OCI-LY7 (cell line): ENCODE results near the gene GARIN5B. TPM values are rescaled to one million over a fixed set of nuclear protein-coding genes. Genes with fewer than 3 reads are reported as not detected.

Experiments
- BruUV-seq: library from RNA; stranded (reverse); fragments of 400-500 nt; replicated peaks from 2 replicates; lab custom pipeline; 2021; lab: Mats Ljungman, UMichigan
- CTCF ChIA-PET: fragments of 300-600 bp; sonication (Branson Sonifier 250); formaldehyde crosslinking; loops from one replicate; lab custom pipeline; 2022; ENCODE audit warnings: antibody characterized with exemption; ENCODE audit not compliant: unreplicated experiment; lab: Charles Lee
- POLR2A ChIA-PET: fragments of 300-600 bp; sonication (Branson Sonifier 250); formaldehyde crosslinking; loops from one replicate; lab custom pipeline; 2022; ENCODE audit warnings: antibody characterized with exemption; lab: Charles Lee
- DNase-seq: peaks from one replicate; pipeline ENCODE4 v3.0.0-alpha.2; 2015; ENCODE audit warnings: low spot score
- H2AFZ ChIP-seq: fragments of 200-600 bp; sonication (generic), shearing (Covaris generic); 2 replicates; pipeline ENCODE4 v1.6.1; 2014; ENCODE audit warnings: mild to moderate bottlenecking, antibody characterized with exemption, low read length, moderate library complexity
- H3K27ac ChIP-seq: fragments of 200-600 bp; sonication (generic); 2 replicates; pipeline ENCODE4 v1.5.1; 2014; ENCODE audit warnings: mixed run types, low read depth, mild to moderate bottlenecking, moderate library complexity, low read length, inconsistent platforms; ENCODE audit not compliant: poor library complexity, severe bottlenecking
- H3K36me3 ChIP-seq: fragments of 200-600 bp; sonication (generic); 2 replicates; pipeline ENCODE4 v1.6.1; 2014; ENCODE audit warnings: mild to moderate bottlenecking, antibody characterized with exemption, low read length, moderate library complexity, mixed read lengths; ENCODE audit not compliant: insufficient read depth
- H3K4me1 ChIP-seq: fragments of 200-600 bp; sonication (generic); 2 replicates; pipeline ENCODE4 v1.5.1; 2014; ENCODE audit warnings: mild to moderate bottlenecking, low read length; ENCODE audit not compliant: insufficient read depth, poor library complexity, severe bottlenecking
- H3K4me2 ChIP-seq: fragments of 200-600 bp; sonication (generic); 2 replicates; pipeline ENCODE4 v1.6.1; 2014; ENCODE audit warnings: mild to moderate bottlenecking, low read length
- H3K4me3 ChIP-seq: fragments of 200-600 bp; sonication (generic); 2 replicates; pipeline ENCODE4 v1.5.1; 2014; ENCODE audit warnings: mild to moderate bottlenecking, low read depth, low read length; ENCODE audit not compliant: poor library complexity, severe bottlenecking
- H3K79me2 ChIP-seq: fragments of 200-600 bp; sonication (generic); 2 replicates; pipeline ENCODE4 v1.6.1; 2016; ENCODE audit warnings: low read depth, mild to moderate bottlenecking, low read length, moderate library complexity, mixed read lengths; ENCODE audit not compliant: insufficient read depth
- H3K9me2 ChIP-seq: fragments of 200-600 bp; sonication (generic); 2 replicates; pipeline ENCODE4 v1.6.1; 2016; ENCODE audit warnings: mild to moderate bottlenecking, low read length, mixed read lengths; ENCODE audit not compliant: insufficient read depth
- H3K9me3 ChIP-seq: fragments of 200-600 bp; sonication (generic); 2 replicates; pipeline ENCODE4 v1.6.1; 2014; ENCODE audit warnings: mild to moderate bottlenecking, mixed run types, low read length, mixed read lengths
- H4K20me1 ChIP-seq: fragments of 200-600 bp; sonication (generic); 2 replicates; pipeline ENCODE4 v1.6.1; 2014; ENCODE audit warnings: mild to moderate bottlenecking, antibody characterized with exemption, low read length, moderate library complexity, mixed read lengths; ENCODE audit not compliant: insufficient read depth
- EZH2phosphoT487 ChIP-seq: fragments of 200-600 bp; sonication (generic); IDR thresholded peaks from 2 replicates; pipeline ENCODE4 v1.6.1; 2018; ENCODE audit warnings: low read depth, borderline replicate concordance, mild to moderate bottlenecking, mixed run types, antibody characterized with exemption, low read length, moderate library complexity, mixed read lengths
- intact Hi-C: fragments of 100-400 bp; cut with micrococcal nuclease; formaldehyde crosslinking; loops from one replicate; pipeline ENCODE4 v1.10.0; 2022; ENCODE audit not compliant: unreplicated experiment
- total RNA-seq, 2 experiments: library from RNA; depleted of rRNA in 1 of 2; stranded (reverse); fragments of >200 nt in 1 of 2; shearing (Covaris generic) in 1 of 2; gene quantifications; 2 replicates each; pipeline ENCODE4 v1.2.3, GENCODE V29; 2014 to 2022
- TF ChIP-seq, protein P1 (sequence below): fragments of 200-600 bp; sonication (generic); conservative IDR thresholded peaks from 2 replicates; pipeline ENCODE4 v1.5.1; 2014; ENCODE audit warnings: mild to moderate bottlenecking, antibody characterized with exemption, low read length, moderate library complexity, mixed read lengths

Gene GARIN5B
- total RNA-seq, 2 experiments from 2014 or later = not detected

- CTCF ChIA-PET = interaction anchor here (1.1 kb wide), 1 partner anchor 34 kb away, joined by 3 read pairs; no protein-coding TSS in a partner anchor
- H4K20me1 ChIP-seq = peaks cover 27% of the 10 kb centered on the region
- no peak overlapping the region for H2AFZ ChIP-seq
- H3K9me2 ChIP-seq = no peaks in the 10 kb centered on the region
- no peak for DNase-seq
- TF ChIP-seq, protein P1, sequence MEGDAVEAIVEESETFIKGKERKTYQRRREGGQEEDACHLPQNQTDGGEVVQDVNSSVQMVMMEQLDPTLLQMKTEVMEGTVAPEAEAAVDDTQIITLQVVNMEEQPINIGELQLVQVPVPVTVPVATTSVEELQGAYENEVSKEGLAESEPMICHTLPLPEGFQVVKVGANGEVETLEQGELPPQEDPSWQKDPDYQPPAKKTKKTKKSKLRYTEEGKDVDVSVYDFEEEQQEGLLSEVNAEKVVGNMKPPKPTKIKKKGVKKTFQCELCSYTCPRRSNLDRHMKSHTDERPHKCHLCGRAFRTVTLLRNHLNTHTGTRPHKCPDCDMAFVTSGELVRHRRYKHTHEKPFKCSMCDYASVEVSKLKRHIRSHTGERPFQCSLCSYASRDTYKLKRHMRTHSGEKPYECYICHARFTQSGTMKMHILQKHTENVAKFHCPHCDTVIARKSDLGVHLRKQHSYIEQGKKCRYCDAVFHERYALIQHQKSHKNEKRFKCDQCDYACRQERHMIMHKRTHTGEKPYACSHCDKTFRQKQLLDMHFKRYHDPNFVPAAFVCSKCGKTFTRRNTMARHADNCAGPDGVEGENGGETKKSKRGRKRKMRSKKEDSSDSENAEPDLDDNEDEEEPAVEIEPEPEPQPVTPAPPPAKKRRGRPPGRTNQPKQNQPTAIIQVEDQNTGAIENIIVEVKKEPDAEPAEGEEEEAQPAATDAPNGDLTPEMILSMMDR = no peak
- no peak for TF ChIP-seq EZH2phosphoT487
- no peak overlapping the region for H3K27ac ChIP-seq
- no TSS peak for BruUV-seq
- peaks cover 58% of the 10 kb centered on the region for H3K36me3 ChIP-seq
- H3K4me1 ChIP-seq = peaks cover 36% of the 10 kb centered on the region
- peaks cover 35% of the 10 kb centered on the region for H3K79me2 ChIP-seq
- H3K4me3 ChIP-seq = no peak overlapping the region
- H3K9me3 ChIP-seq = no peaks in the 10 kb centered on the region
- intact Hi-C loops = no loop called here
- H3K4me2 ChIP-seq = peak overlapping the region; percentile 98
- POLR2A ChIA-PET = no interaction called here
Observed at GRCh38 chr19:55389386-55390317, 26.6 kb upstream of the GARIN5B start.

DNA sequence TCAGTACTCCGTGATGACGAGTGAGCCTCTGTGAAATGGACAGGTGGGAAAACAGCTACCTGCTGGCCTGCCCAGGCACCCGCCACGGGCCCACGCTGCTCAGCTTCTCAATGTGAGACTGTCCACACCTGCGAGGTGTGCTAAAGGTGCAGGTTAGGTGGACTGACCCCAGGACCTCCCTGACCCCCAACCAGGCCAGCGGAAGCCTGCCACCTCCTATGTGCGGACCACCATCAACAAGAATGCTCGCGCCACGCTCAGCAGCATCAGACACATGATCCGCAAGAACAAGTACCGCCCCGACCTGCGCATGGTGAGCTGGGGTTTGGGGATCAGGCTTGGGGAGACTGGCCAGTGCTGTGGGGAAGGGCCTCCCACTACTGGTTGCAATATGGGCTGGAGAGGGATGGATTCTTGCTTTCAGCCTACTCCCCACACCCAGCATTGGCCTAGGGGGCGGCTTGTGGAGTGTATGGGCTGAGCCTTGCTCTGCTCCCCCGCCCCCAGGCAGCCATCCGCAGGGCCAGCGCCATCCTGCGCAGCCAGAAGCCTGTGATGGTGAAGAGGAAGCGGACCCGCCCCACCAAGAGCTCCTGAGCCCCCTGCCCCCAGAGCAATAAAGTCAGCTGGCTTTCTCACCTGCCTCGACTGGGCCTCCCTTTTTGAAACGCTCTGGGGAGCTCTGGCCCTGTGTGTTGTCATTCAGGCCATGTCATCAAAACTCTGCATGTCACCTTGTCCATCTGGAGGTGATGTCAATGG, 24.9 kb upstream of the GARIN5B start:
- Histone ChIP-seq H3K79me2 (peaks cover 42% of the 10 kb centered on the region), H3K4me2 (peak overlapping the region; percentile 98), H3K9me2 (no peaks in the 10 kb centered on the region), H2AFZ (no peak overlapping the region), H4K20me1 (peaks cover 27% of the 10 kb centered on the region), H3K4me1 (peaks cover 45% of the 10 kb centered on the region), H3K4me3 (peak overlapping the region; percentile 87), H3K9me3 (no peaks in the 10 kb centered on the region), H3K36me3 (peaks cover 58% of the 10 kb centered on the region), H3K27ac (peak overlapping the region; percentile 91)
- intact Hi-C loops = no loop called here
- TF ChIP-seq EZH2phosphoT487 = no peak
- TF ChIP-seq, protein P1 = no peak
- POLR2A ChIA-PET = no interaction called here
- CTCF ChIA-PET = interaction anchor here (1.1 kb wide), 1 partner anchor 32 kb away, joined by 3 read pairs; no protein-coding TSS in a partner anchor
- no TSS peak for BruUV-seq
- no peak for DNase-seq
